HepG2 (cell line): ENCODE results near the gene SEMA7A. TPM values are rescaled to one million over a fixed set of nuclear protein-coding genes. Genes with fewer than 3 reads are reported as not detected.

Experiments used
- CEBPG ChIP-seq: IDR thresholded peaks from 2 replicates; pipeline ENCODE4 v1.6.1; 2016
- MEF2D ChIP-seq: sonication (generic); formaldehyde crosslinking; IDR thresholded peaks from 2 replicates; pipeline ENCODE4 v1.5.1; 2020; ENCODE audit warnings: mild to moderate bottlenecking, missing genetic modification reagents
- MEIS2 ChIP-seq: sonication (generic); formaldehyde crosslinking; IDR thresholded peaks from 2 replicates; pipeline ENCODE4 v1.9.0; 2021; ENCODE audit warnings: mild to moderate bottlenecking, missing genetic modification reagents
- MIER3 ChIP-seq: IDR thresholded peaks from 2 replicates; pipeline ENCODE4 v1.6.1; 2016; ENCODE audit warnings: missing compliant biosample characterization, borderline replicate concordance
- NR2F6 ChIP-seq, 2 experiments: IDR thresholded peaks; 2 replicates each; pipeline ENCODE4 v1.6.1; 2016; ENCODE audit warnings: antibody characterized with exemption in 1 of 2, mild to moderate bottlenecking in 1 of 2
- POLR2G ChIP-seq: fragments of 200-400 bp; formaldehyde crosslinking; IDR thresholded peaks from 2 replicates; pipeline ENCODE4 v1.6.1; 2018; ENCODE audit warnings: mild to moderate bottlenecking, low read depth, low read length, moderate library complexity
- PPARG ChIP-seq: conservative IDR thresholded peaks from 2 replicates; pipeline ENCODE4 v1.6.1; 2016; ENCODE audit warnings: missing biosample characterization, missing genetic modification reagents
- RBAK ChIP-seq: sonication (generic); formaldehyde crosslinking; IDR thresholded peaks from 2 replicates; pipeline ENCODE4 v1.5.1; 2020; ENCODE audit warnings: mild to moderate bottlenecking, missing genetic modification reagents
- RBFOX2 ChIP-seq: fragments of 200-400 bp; formaldehyde crosslinking; IDR thresholded peaks from 2 replicates; pipeline ENCODE4 v1.6.1; 2017; ENCODE audit warnings: low read depth, mild to moderate bottlenecking, low read length
- RORA ChIP-seq: sonication (generic); formaldehyde crosslinking; IDR thresholded peaks from 2 replicates; pipeline ENCODE4 v1.5.0; 2020; ENCODE audit warnings: mild to moderate bottlenecking, missing genetic modification reagents, moderate library complexity
- SAFB2 ChIP-seq: sonication (generic); formaldehyde crosslinking; IDR thresholded peaks from 2 replicates; pipeline ENCODE4 v1.5.1; 2020; ENCODE audit warnings: missing genetic modification reagents, low read depth, mild to moderate bottlenecking, borderline replicate concordance
- SOX6 ChIP-seq, 2 experiments: fragments of 450-650 bp in 1 of 2; sonication (generic) in 1 of 2; formaldehyde crosslinking in 1 of 2; IDR thresholded peaks; 2 replicates each; pipeline versions ENCODE4 v1.4.0 to v1.6.1; 2017 to 2020; ENCODE audit warnings: antibody characterized with exemption in 1 of 2, mild to moderate bottlenecking in 1 of 2, missing genetic modification reagents in 1 of 2
- SP5 ChIP-seq: IDR thresholded peaks from 2 replicates; pipeline ENCODE4 v1.6.1; 2016; ENCODE audit warnings: low read depth, borderline replicate concordance
- ZFYVE20 ChIP-seq: sonication (generic); formaldehyde crosslinking; IDR thresholded peaks from 2 replicates; pipeline ENCODE4 v1.8.0; 2023; ENCODE audit warnings: low read depth, mild to moderate bottlenecking, moderate library complexity, missing genetic modification reagents, borderline replicate concordance
- ZNF205 ChIP-seq: IDR thresholded peaks from 2 replicates; pipeline ENCODE4 v1.6.1; 2018; ENCODE audit warnings: missing biosample characterization, missing genetic modification reagents
- ZNF557 ChIP-seq: sonication (generic); formaldehyde crosslinking; IDR thresholded peaks from 2 replicates; pipeline ENCODE4 v1.4.0; 2020; ENCODE audit warnings: missing genetic modification reagents
- ZNF605 ChIP-seq: sonication (generic); formaldehyde crosslinking; IDR thresholded peaks from 2 replicates; pipeline ENCODE4 v1.8.0; 2022; ENCODE audit warnings: mild to moderate bottlenecking, missing genetic modification reagents
- ZNF879 ChIP-seq: sonication (generic); formaldehyde crosslinking; IDR thresholded peaks from 2 replicates; pipeline ENCODE4 v1.8.1; 2023; ENCODE audit warnings: missing genetic modification reagents
- polyA plus RNA-seq, 8 experiments: library from polyadenylated mRNA; depleted of rRNA in 3 of 8; stranded (reverse) in 7 of 8; unstranded in 1 of 8; fragments of >200 nt; fragmentation: Illumina TruSeq in 4 of 8; extraction: Trizol in 4 of 8; gene quantifications; 2 replicates each; pipeline versions ENCODE4 v1.2.1 to v1.2.3, GENCODE V29; 2011 to 2016; ENCODE audit warnings: low read depth in 4 of 8, missing spikeins in 1 of 8, mixed read lengths in 1 of 8; ENCODE audit not compliant: insufficient read depth in 1 of 8
- total RNA-seq, 5 experiments: library from RNA; depleted of rRNA; stranded (reverse); fragments of >200 nt; fragmentation: Illumina TruSeq; extraction: Trizol; gene quantifications; 2 replicates each; pipeline ENCODE4 v1.2.3, GENCODE V29; 2016; ENCODE audit warnings: low read depth in 1 of 5
- TF ChIP-seq, protein P1 (sequence below): sonication (generic); formaldehyde crosslinking; IDR thresholded peaks from 2 replicates; pipeline ENCODE4 v1.4.0; 2020; ENCODE audit warnings: missing genetic modification reagents, mild to moderate bottlenecking, borderline replicate concordance
- TF ChIP-seq, protein P2 (sequence below): IDR thresholded peaks from 2 replicates; pipeline ENCODE4 v1.6.1; 2016
- TF ChIP-seq, protein P3 (sequence below): sonication (generic); formaldehyde crosslinking; IDR thresholded peaks from 2 replicates; pipeline ENCODE4 v1.5.0; 2020; ENCODE audit warnings: mild to moderate bottlenecking, missing genetic modification reagents

Gene SEMA7A
- total and polyA plus RNA-seq, 2 of the 13 experiments (the other 11 are each of a cell fraction or from before 2014, with no cell fraction given) = 9.0 to 15.8 TPM

DNA sequence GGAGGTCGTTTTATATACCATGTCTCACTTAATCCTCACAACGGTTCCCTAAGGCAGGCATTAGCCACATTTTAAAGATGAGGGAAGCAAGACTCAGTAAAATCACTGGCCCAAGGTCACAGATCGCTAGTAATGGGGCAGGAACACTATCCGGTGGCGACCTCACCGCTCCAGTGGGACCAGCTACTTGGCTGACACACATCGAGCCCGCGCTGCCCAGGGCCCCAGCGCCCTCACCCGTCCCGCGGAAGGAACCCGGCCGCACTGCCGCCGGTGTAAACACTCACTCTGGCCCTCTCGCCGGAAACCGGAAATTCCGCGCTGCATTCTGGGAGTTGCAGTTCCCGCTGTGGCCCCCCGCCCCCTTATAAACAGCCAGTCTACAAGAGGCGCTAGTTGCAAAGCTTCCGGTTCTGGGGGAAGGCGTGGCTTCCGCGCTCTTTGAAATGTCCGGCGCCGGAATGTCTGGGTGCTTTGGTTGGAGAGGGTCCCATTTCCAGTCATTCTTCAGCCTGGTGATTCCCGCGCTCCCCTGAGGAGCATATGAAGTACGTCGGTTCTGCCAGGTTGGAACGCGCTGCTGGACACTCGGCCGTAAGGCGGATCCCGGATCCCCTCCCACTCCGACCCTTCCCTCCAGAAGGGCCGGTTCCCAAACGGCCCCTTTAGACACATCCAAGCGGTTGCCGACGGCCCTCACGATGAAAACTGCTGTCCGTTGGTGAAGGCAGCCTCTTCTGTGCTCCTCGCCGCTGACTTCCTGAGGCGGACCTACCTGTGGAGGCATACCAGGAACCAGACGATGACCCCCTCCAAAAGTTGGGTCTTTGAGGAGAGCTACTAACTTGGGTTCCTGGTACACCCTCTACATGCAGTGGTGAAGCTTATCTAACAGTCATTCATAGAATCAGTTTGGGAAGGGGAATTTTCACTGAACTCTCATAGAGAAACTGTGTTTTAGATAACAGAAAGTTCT is 27.4 kb upstream of the SEMA7A start, which contains the start of gene UBL7 (continued):
- no peak; the same call in 1 of the 2 replicates for TF ChIP-seq NR2F6 (IDR thresholded peaks at IDR 0.05)
- TF ChIP-seq NR2F6 (CRISPR knock-in tag; IDR thresholded peaks at IDR 0.05) = peak; percentile 62; the same call in 1 of the 2 replicates
- peak; percentile 54; the same call in 1 of the 2 replicates for TF ChIP-seq ZNF879
- TF ChIP-seq, protein P1, sequence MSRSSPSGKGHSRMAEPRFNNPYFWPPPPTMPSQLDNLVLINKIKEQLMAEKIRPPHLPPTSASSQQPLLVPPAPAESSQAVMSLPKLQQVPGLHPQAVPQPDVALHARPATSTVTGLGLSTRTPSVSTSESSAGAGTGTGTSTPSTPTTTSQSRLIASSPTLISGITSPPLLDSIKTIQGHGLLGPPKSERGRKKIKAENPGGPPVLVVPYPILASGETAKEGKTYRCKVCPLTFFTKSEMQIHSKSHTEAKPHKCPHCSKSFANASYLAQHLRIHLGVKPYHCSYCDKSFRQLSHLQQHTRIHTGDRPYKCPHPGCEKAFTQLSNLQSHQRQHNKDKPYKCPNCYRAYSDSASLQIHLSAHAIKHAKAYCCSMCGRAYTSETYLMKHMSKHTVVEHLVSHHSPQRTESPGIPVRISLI = no peak
- TF ChIP-seq ZNF205 (CRISPR knock-in tag) = peak; percentile 67; the same call in 1 of the 2 replicates
- TF ChIP-seq, protein P2, sequence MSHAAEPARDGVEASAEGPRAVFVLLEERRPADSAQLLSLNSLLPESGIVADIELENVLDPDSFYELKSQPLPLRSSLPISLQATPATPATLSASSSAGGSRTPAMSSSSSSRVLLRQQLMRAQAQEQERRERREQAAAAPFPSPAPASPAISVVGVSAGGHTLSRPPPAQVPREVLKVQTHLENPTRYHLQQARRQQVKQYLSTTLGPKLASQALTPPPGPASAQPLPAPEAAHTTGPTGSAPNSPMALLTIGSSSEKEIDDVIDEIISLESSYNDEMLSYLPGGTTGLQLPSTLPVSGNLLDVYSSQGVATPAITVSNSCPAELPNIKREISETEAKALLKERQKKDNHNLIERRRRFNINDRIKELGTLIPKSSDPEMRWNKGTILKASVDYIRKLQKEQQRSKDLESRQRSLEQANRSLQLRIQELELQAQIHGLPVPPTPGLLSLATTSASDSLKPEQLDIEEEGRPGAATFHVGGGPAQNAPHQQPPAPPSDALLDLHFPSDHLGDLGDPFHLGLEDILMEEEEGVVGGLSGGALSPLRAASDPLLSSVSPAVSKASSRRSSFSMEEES (CRISPR knock-in tag) = no peak; the same call in 1 of the 2 replicates
- peak; percentile 89 for TF ChIP-seq POLR2G
- no peak for TF ChIP-seq RORA (CRISPR knock-in tag)
- peak; percentile 35; the same call in 1 of the 2 replicates for TF ChIP-seq MEF2D
- TF ChIP-seq PPARG (CRISPR knock-in tag) = 0 out of 2 replicates have a peak, but pooled peaks have one; percentile 31
- TF ChIP-seq ZNF557 (CRISPR knock-in tag) = no peak
- TF ChIP-seq SAFB2 (CRISPR knock-in tag) = no peak
- peak; percentile 94 for TF ChIP-seq ZNF605 (CRISPR knock-in tag)
- TF ChIP-seq CEBPG (CRISPR knock-in tag) = peak; percentile 15; the same call in 1 of the 2 replicates
- TF ChIP-seq ZFYVE20 (CRISPR knock-in tag) = no peak
- no peak for TF ChIP-seq SOX6 (IDR thresholded peaks at IDR 0.05)
- peak; percentile 83 for TF ChIP-seq SOX6 (CRISPR knock-in tag; IDR thresholded peaks at IDR 0.05)
- peak; percentile 93; the same call in 1 of the 2 replicates for TF ChIP-seq MIER3 (CRISPR knock-in tag)
- no peak; the same call in none of the 2 replicates for TF ChIP-seq MEIS2
- TF ChIP-seq, protein P3, sequence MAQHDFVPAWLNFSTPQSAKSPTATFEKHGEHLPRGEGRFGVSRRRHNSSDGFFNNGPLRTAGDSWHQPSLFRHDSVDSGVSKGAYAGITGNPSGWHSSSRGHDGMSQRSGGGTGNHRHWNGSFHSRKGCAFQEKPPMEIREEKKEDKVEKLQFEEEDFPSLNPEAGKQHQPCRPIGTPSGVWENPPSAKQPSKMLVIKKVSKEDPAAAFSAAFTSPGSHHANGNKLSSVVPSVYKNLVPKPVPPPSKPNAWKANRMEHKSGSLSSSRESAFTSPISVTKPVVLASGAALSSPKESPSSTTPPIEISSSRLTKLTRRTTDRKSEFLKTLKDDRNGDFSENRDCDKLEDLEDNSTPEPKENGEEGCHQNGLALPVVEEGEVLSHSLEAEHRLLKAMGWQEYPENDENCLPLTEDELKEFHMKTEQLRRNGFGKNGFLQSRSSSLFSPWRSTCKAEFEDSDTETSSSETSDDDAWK = no peak
- TF ChIP-seq SP5 (CRISPR knock-in tag) = peak; percentile 47
- TF ChIP-seq RBFOX2 = peak; percentile 83
- TF ChIP-seq RBAK (CRISPR knock-in tag) = 0 out of 2 replicates have a peak, but pooled peaks have one; percentile 31
